Esophagus squamous epithelium (tissue), 4 donors: Measurements from ENCODE around the gene HUNK.

ENCODE experiments used
- POLR2A ChIP-seq, 4 donors: fragments of 450-650 bp; IDR thresholded peaks; one replicate each; pipeline ENCODE4 v1.6.1; 2017; ENCODE audit warnings: antibody characterized with exemption in 4 of 4, mild to moderate bottlenecking in 4 of 4, moderate library complexity in 3 of 4
- TF ChIP-seq, protein P1 (sequence below), 6 experiments: fragments of 450-650 bp in 4 of 6; fragments of 200-600 bp in 2 of 6; sonication (generic) in 2 of 6; IDR thresholded peaks; one replicate each; pipeline ENCODE4 v1.5.1; 2016 to 2019; ENCODE audit warnings: antibody characterized with exemption in 6 of 6, mild to moderate bottlenecking in 4 of 6, moderate library complexity in 4 of 6

DNA sequence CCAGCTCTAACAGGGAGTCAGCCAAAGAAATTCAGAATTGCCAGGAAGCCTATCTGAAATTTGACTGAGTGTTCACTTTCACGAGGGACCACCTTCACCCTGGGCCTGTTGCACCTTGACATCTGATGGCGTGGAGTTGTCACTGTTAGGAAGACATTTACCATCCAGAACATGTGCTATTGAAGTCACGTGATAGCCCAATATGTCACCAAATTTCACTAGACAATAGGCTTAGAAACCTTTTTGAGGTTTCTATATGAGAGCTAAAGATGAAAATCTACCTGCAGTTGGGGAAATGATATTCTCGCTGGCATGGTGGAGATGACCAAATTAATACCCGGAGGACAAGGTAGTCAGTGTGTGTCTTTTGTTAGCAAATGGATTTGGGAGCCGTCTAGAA, 102.7 kb downstream of the HUNK start:
- no peak for TF ChIP-seq POLR2A (IDR thresholded peaks at IDR 0.05)
- TF ChIP-seq, protein P1, sequence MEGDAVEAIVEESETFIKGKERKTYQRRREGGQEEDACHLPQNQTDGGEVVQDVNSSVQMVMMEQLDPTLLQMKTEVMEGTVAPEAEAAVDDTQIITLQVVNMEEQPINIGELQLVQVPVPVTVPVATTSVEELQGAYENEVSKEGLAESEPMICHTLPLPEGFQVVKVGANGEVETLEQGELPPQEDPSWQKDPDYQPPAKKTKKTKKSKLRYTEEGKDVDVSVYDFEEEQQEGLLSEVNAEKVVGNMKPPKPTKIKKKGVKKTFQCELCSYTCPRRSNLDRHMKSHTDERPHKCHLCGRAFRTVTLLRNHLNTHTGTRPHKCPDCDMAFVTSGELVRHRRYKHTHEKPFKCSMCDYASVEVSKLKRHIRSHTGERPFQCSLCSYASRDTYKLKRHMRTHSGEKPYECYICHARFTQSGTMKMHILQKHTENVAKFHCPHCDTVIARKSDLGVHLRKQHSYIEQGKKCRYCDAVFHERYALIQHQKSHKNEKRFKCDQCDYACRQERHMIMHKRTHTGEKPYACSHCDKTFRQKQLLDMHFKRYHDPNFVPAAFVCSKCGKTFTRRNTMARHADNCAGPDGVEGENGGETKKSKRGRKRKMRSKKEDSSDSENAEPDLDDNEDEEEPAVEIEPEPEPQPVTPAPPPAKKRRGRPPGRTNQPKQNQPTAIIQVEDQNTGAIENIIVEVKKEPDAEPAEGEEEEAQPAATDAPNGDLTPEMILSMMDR (IDR thresholded peaks at IDR 0.05) = no peak
